Spleen (tissue), 11 donors: ENCODE results near the gene JARID2. TPM values are rescaled to one million over a fixed set of nuclear protein-coding genes. Genes with fewer than 3 reads are reported as not detected.
A peak's percentile ranks its signal among the peaks of the same experiment; 100 is the strongest.

Experiments used
- DNase-seq: peaks from one replicate; pipeline ENCODE4 v3.0.0-alpha.2; 2020
- H3K27ac ChIP-seq, 8 donors: fragments of 200-600 bp; sonication (generic) in 7 of 8; 1 replicate in 4 of 8; 2 replicates in 4 of 8; pipeline versions ENCODE4 v1.5.0 to v1.8.0; 2016 to 2021; ENCODE audit warnings: inconsistent platforms in 4 of 8, mild to moderate bottlenecking in 4 of 8, moderate library complexity in 1 of 8
- H3K27me3 ChIP-seq, 7 donors: fragments of 200-600 bp; sonication (generic) in 6 of 7; replicated peaks in 1 of 7; 1 replicate in 4 of 7; 2 replicates in 3 of 7; pipeline versions ENCODE4 v1.5.0 to v1.8.0; 2016 to 2021; ENCODE audit warnings: inconsistent platforms in 3 of 7, mild to moderate bottlenecking in 1 of 7
- H3K36me3 ChIP-seq, 6 donors: fragments of 200-600 bp; sonication (generic) in 5 of 6; 1 replicate in 4 of 6; 2 replicates in 2 of 6; pipeline versions ENCODE4 v1.5.0 to v1.8.0; 2016 to 2021; ENCODE audit warnings: inconsistent platforms in 2 of 6
- H3K4me1 ChIP-seq, 6 donors: fragments of 200-600 bp; sonication (generic) in 5 of 6; 1 replicate in 3 of 6; 2 replicates in 3 of 6; pipeline versions ENCODE4 v1.5.0 to v1.8.0; 2016 to 2021; ENCODE audit warnings: inconsistent platforms in 3 of 6
- H3K4me3 ChIP-seq, 8 donors: fragments of 200-600 bp; sonication (generic) in 7 of 8; 1 replicate in 4 of 8; 2 replicates in 4 of 8; pipeline versions ENCODE4 v1.5.0 to v1.8.0; 2016 to 2021; ENCODE audit warnings: inconsistent platforms in 4 of 8, mild to moderate bottlenecking in 4 of 8, moderate library complexity in 2 of 8
- H3K9me3 ChIP-seq, 8 donors: fragments of 200-600 bp; sonication (generic) in 7 of 8; 1 replicate in 4 of 8; 2 replicates in 4 of 8; pipeline versions ENCODE4 v1.5.0 to v1.8.0; 2016 to 2021; ENCODE audit warnings: inconsistent platforms in 4 of 8
- CTCF ChIP-seq, 11 experiments: fragments of 200-600 bp in 7 of 11; fragments of 450-650 bp in 4 of 11; sonication (generic) in 4 of 11; IDR thresholded peaks in 8 of 11; conservative IDR thresholded peaks in 3 of 11; 1 replicate in 7 of 11; 2 replicates in 4 of 11; pipeline versions ENCODE4 v1.4.0 to v1.8.0; 2016 to 2021; ENCODE audit warnings: antibody characterized with exemption in 11 of 11, inconsistent platforms in 4 of 11, mild to moderate bottlenecking in 1 of 11
- POLR2A ChIP-seq, 3 donors: fragments of 450-650 bp; IDR thresholded peaks; one replicate each; pipeline ENCODE4 v1.5.1; 2017; ENCODE audit warnings: antibody characterized with exemption in 3 of 3, mild to moderate bottlenecking in 1 of 3
- POLR2AphosphoS5 ChIP-seq, 3 donors: sonication (generic); formaldehyde crosslinking; IDR thresholded peaks; one replicate each; pipeline ENCODE4 v1.5.1; 2017; ENCODE audit warnings: antibody characterized with exemption in 3 of 3
- WGBS, 5 donors: extraction: QIAGEN DNeasy Blood & Tissue Kit in 3 of 5; methylation state at CpG; one replicate each; pipeline versions ENCODE4 v1.1.5 to v1.1.7; 2013 to 2018; 5-methylcytosine and 5-hydroxymethylcytosine counted together
- intact Hi-C: fragments of 100-400 bp; cut with DNase I; formaldehyde crosslinking; loops from one replicate; pipeline ENCODE4 v1.15.0; 2023; ENCODE audit warnings: low total_unique reads
- polyA plus RNA-seq, 3 donors: library from polyadenylated mRNA; stranded (reverse); fragments of 200-250 nt; gene quantifications; one replicate each; pipeline ENCODE4 v1.2.1, GENCODE V29; 2013
- total RNA-seq, 7 donors: library from RNA; depleted of rRNA in 3 of 7; stranded (reverse); fragments of >200 nt in 3 of 7; fragmentation: NEBNext Ultra II Directional in 4 of 7; extraction: Animal tissue kit (Norgen Biotek cat#: 25700) in 4 of 7; gene quantifications; one replicate each; pipeline versions ENCODE4 v1.1.0 to v1.2.1, GENCODE V29; 2016 to 2021
- donor health status: healthy with polysubstance abuse.
- donor health status: DM: no; HTN: no; CAD: no; lungs with moderate emphysema.
- donor health status: DM: no; HTN: no; CAD: no.
- donor health status: Bipolar disorder and iron deficiency.
- donor health status: healthy.
- donor health status: DM: no; HTN: no; CAD: no.
- donor health status: DM: yes; HTN: yes; CAD: no.

Gene JARID2
- total and polyA plus RNA-seq, 10 donors = 4.4 to 27.1 (median 20.6) TPM

GRCh38 chr6:15512721-15513120, 266.9 kb downstream of the JARID2 start:
- no peak for DNase-seq
- Histone ChIP-seq H3K27ac (peak overlapping the region in 1 of 8 donors; percentile 30), H3K9me3 (no peaks in the 10 kb centered on the region), H3K27me3 (no peaks in the 10 kb centered on the region), H3K36me3 (peaks cover under 1 to 100% (median 76%) of the 10 kb centered on the region in 6 donors), H3K4me1 (peaks cover 0 to 38% (median 0%) of the 10 kb centered on the region in 6 donors), H3K4me3 (no peak overlapping the region)
- no peak for TF ChIP-seq POLR2AphosphoS5 (IDR thresholded peaks at IDR 0.05)
- no peak for TF ChIP-seq POLR2A (IDR thresholded peaks at IDR 0.05)
- TF ChIP-seq CTCF (IDR thresholded peaks at IDR 0.05 in 8 of 11, conservative IDR thresholded peaks at IDR 0.05 in 3 of 11) = no peak
- WGBS, 5 donors = 73 to 92% (median 81%) methylated on average over 5 to 9 of the region's 9 CpGs
- intact Hi-C loops = no loop called here

GRCh38 chr6:15513131-15513771, 267.4 kb downstream of the JARID2 start:
- peak; percentile 73 for DNase-seq
- Histone ChIP-seq H3K4me3 (no peak overlapping the region), H3K27me3 (no peaks in the 10 kb centered on the region), H3K4me1 (peaks cover 0 to 33% (median 0%) of the 10 kb centered on the region in 6 donors), H3K9me3 (no peaks in the 10 kb centered on the region), H3K27ac (peak overlapping the region in 1 of 8 donors; percentile 30), H3K36me3 (peaks cover 2 to 100% (median 77%) of the 10 kb centered on the region in 6 donors)
- TF ChIP-seq CTCF (IDR thresholded peaks at IDR 0.05 in 8 of 11, conservative IDR thresholded peaks at IDR 0.05 in 3 of 11) (no peak), POLR2A (IDR thresholded peaks at IDR 0.05) (no peak), POLR2AphosphoS5 (IDR thresholded peaks at IDR 0.05) (peak; percentile 23 to 68 (median 31))
- intact Hi-C loops = no loop called here
- 90 to 97% (median 95%) methylated on average over 26 to 34 of the region's 34 CpGs for WGBS, 5 donors

GRCh38 chr6:15513801-15514711, 268.2 kb downstream of the JARID2 start:
- 90 to 97% (median 93%) methylated on average over 13 to 21 of the region's 21 CpGs for WGBS, 5 donors
- Histone ChIP-seq H3K4me3 (no peak overlapping the region), H3K27ac (no peak overlapping the region), H3K4me1 (peaks cover 0 to 25% (median 0%) of the 10 kb centered on the region in 6 donors), H3K27me3 (no peaks in the 10 kb centered on the region), H3K9me3 (no peaks in the 10 kb centered on the region), H3K36me3 (peaks cover 2 to 100% (median 82%) of the 10 kb centered on the region in 6 donors)
- peak; percentile 67 for DNase-seq
- TF ChIP-seq CTCF (IDR thresholded peaks at IDR 0.05 in 8 of 11, conservative IDR thresholded peaks at IDR 0.05 in 3 of 11) = no peak
- peak in 1 of 3 donors; percentile 60 for TF ChIP-seq POLR2AphosphoS5 (IDR thresholded peaks at IDR 0.05)
- intact Hi-C loops = no loop called here

GRCh38 chr6:15515226-15515625, 269.4 kb downstream of the JARID2 start:
- H3K9me3 ChIP-seq = no peaks in the 10 kb centered on the region
- DNase-seq = peak; percentile 63
- H3K27ac ChIP-seq = peak overlapping the region in 1 of 8 donors; percentile 11
- intact Hi-C loops = no loop called here
- H3K27me3 ChIP-seq = no peaks in the 10 kb centered on the region
- peaks cover 0 to 14% (median 0%) of the 10 kb centered on the region in 6 donors for H3K4me1 ChIP-seq
- 89 to 94% (median 91%) methylated on average over 6 of the region's 6 CpGs for WGBS, 5 donors
- no peak overlapping the region for H3K4me3 ChIP-seq
- peaks cover 2 to 100% (median 86%) of the 10 kb centered on the region in 6 donors for H3K36me3 ChIP-seq
- TF ChIP-seq POLR2AphosphoS5 (IDR thresholded peaks at IDR 0.05) (no peak), CTCF (IDR thresholded peaks at IDR 0.05 in 8 of 11, conservative IDR thresholded peaks at IDR 0.05 in 3 of 11) (no peak), POLR2A (IDR thresholded peaks at IDR 0.05) (no peak)
